SU-DHL-6 (cell line): ENCODE data around the gene UTS2R.
"Not testable (repeated sequence)": the region's sequence is repeated elsewhere in the genome, so short reads cannot be mapped to it uniquely, and the experiment has no call there.

Experiments
- H2AFZ ChIP-seq: fragments of 200-600 bp; sonication (generic); 2 replicates; pipeline ENCODE4 v1.6.1; 2014; ENCODE audit warnings: low read depth, mild to moderate bottlenecking, moderate library complexity, mixed read lengths, antibody characterized with exemption, low read length; ENCODE audit not compliant: severe bottlenecking
- H3F3A ChIP-seq: fragments of 200-600 bp; shearing (Covaris generic); 2 replicates; pipeline ENCODE4 v1.6.0; 2016; ENCODE audit warnings: antibody characterized with exemption, mild to moderate bottlenecking; ENCODE audit not compliant: insufficient read depth
- H3K27ac ChIP-seq: fragments of 200-600 bp; sonication (generic); 2 replicates; pipeline ENCODE4 v1.5.1; 2016; ENCODE audit warnings: low read depth, mild to moderate bottlenecking, low read length, moderate library complexity, mixed read lengths
- H3K27me3 ChIP-seq: fragments of 200-600 bp; sonication (generic), shearing (Covaris generic); 2 replicates; pipeline ENCODE4 v1.6.0; 2014; ENCODE audit warnings: mild to moderate bottlenecking, low read length
- H3K36me3 ChIP-seq: fragments of 200-600 bp; sonication (generic); 2 replicates; pipeline ENCODE4 v1.6.1; 2014; ENCODE audit warnings: mild to moderate bottlenecking, low read length, mixed read lengths
- H3K4me2 ChIP-seq: fragments of 300-600, 200-600 bp; shearing (Covaris generic), sonication (generic); 2 replicates; pipeline ENCODE4 v1.6.0; 2014; ENCODE audit warnings: low read length, low read depth, mild to moderate bottlenecking; ENCODE audit not compliant: poor library complexity, severe bottlenecking
- H3K4me3 ChIP-seq: fragments of 200-600 bp; sonication (generic); 2 replicates; pipeline ENCODE4 v1.5.1; 2014; ENCODE audit warnings: antibody characterized with exemption, low read length, mild to moderate bottlenecking, mixed read lengths; ENCODE audit not compliant: insufficient read depth, poor library complexity, severe bottlenecking
- H3K79me2 ChIP-seq: fragments of 200-600 bp; sonication (generic); 2 replicates; pipeline ENCODE4 v1.6.1; 2014; ENCODE audit warnings: mild to moderate bottlenecking, low read length, moderate library complexity; ENCODE audit not compliant: insufficient read depth
- H3K9ac ChIP-seq: fragments of 200-600 bp; sonication (generic); 2 replicates; pipeline ENCODE4 v1.7.0; 2014; ENCODE audit warnings: mild to moderate bottlenecking, low read length
- H3K9me2 ChIP-seq: fragments of 200-600 bp; sonication (generic); replicated peaks from 2 replicates; pipeline ENCODE4 v1.6.1; 2014; ENCODE audit warnings: low read length; ENCODE audit not compliant: insufficient read depth
- H3K9me3 ChIP-seq: fragments of 200-600 bp; sonication (generic); 2 replicates; pipeline ENCODE4 v1.6.1; 2014; ENCODE audit warnings: low read length, mixed read lengths; ENCODE audit not compliant: insufficient read depth
- H4K20me1 ChIP-seq: fragments of 200-600 bp; sonication (generic); 2 replicates; pipeline ENCODE4 v1.6.1; 2014; ENCODE audit warnings: low read depth, mild to moderate bottlenecking, antibody characterized with exemption, low read length, moderate library complexity, mixed read lengths
- EZH2phosphoT487 ChIP-seq: fragments of 200-600 bp; sonication (generic), shearing (Covaris generic); conservative IDR thresholded peaks from 2 replicates; pipeline ENCODE4 v1.6.1; 2018; ENCODE audit warnings: mild to moderate bottlenecking, antibody characterized with exemption, low read length, moderate library complexity, mixed read lengths
- TF ChIP-seq, protein P1 (sequence below): fragments of 200-600 bp; sonication (generic); IDR thresholded peaks from one replicate; pipeline ENCODE4 v1.5.1; 2017; ENCODE audit warnings: antibody characterized with exemption, mild to moderate bottlenecking, low read length, moderate library complexity; ENCODE audit not compliant: insufficient read depth, poor library complexity, severe bottlenecking

Gene UTS2R

DNA sequence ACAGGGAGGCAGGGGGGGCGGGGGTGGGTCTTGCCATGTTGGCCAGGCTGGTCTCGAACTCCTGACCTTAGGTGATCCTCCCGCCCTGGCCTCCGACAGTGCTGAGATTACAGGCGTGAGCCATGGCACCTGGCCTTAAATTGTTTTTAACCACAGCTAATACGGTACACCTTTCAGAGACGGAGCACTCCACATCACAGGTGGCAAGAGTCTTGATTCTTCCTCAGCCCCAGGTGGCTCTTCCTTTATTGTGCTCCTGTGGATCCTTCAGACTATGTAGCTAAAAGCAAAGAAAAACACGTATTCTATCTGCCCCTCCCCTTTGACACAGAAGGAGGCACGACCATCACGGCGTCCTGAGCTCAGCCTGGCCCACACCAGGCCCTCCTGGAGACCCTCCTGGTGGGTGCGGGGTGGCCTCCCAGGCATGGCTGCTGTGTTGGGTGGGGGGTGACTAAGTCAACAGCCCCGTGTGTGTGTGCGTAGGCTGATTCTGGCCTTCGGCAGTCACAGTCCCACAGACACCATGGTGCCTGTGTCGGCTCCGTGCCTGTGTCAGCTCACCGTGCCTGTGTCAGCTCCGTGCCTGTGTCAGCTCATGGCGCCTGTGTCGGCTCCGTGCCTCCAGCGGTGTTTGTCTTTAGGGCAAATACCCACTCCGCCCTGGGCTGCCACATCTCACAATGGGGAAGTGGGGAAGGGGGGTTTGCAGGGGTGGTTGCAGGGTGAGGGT lies 27.2 kb upstream of the UTS2R start:
- Histone ChIP-seq H3K4me2 (no peak overlapping the region), H3K9ac (no peak overlapping the region)
- no peak for TF ChIP-seq EZH2phosphoT487
- TF ChIP-seq, protein P1, sequence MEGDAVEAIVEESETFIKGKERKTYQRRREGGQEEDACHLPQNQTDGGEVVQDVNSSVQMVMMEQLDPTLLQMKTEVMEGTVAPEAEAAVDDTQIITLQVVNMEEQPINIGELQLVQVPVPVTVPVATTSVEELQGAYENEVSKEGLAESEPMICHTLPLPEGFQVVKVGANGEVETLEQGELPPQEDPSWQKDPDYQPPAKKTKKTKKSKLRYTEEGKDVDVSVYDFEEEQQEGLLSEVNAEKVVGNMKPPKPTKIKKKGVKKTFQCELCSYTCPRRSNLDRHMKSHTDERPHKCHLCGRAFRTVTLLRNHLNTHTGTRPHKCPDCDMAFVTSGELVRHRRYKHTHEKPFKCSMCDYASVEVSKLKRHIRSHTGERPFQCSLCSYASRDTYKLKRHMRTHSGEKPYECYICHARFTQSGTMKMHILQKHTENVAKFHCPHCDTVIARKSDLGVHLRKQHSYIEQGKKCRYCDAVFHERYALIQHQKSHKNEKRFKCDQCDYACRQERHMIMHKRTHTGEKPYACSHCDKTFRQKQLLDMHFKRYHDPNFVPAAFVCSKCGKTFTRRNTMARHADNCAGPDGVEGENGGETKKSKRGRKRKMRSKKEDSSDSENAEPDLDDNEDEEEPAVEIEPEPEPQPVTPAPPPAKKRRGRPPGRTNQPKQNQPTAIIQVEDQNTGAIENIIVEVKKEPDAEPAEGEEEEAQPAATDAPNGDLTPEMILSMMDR, result no peak

DNA sequence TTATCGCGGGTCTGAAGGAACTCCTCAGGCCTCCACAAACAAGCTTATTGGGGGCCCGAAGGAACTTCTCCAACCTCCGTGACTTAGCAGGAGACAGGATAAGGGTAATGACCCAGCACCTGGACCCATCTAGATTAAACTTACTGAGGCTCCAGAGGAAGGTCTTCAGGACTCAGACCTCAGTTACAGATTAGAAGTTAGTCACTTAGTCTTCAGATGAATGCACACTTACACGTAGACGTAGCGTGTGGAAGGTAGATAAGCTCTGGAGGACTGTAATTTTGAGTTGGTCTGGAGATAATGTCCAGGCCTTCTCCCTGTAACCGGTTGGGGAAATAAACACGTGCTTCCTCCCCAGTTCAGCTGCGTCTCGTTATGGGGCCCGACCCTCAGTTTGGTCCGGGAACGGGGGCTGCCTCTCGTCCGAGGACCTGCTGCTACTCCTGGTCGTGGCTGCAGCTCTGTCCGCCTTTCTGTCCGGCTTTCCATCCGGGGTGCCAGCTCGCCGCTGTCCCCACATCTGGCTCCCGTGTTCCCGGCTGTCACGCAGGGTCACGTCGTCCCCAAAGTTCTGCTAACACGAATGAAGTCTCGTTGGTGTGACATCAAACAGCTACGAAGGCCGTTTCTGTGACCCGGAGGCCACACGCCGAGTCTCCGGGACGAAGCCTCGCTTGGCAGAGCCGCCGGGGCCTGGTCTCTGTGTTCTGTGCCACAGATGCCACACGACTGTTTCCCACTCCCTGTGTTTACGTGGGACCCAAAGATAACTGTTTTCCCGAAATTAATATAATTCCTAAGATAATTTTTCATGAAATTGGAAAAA lies 26.2 kb upstream of the UTS2R start:
- no peaks in the 10 kb centered on the region for H3K36me3 ChIP-seq
- no peak overlapping the region for H3K4me2 ChIP-seq
- TF ChIP-seq, protein P1, result no peak
- no peak for TF ChIP-seq EZH2phosphoT487
- no peaks in the 10 kb centered on the region for H3F3A ChIP-seq
- H3K27ac ChIP-seq, result no peak overlapping the region
- H2AFZ ChIP-seq, result no peak overlapping the region
- H3K9ac ChIP-seq, result no peak overlapping the region
- H3K79me2 ChIP-seq, result no peaks in the 10 kb centered on the region
- no peaks in the 10 kb centered on the region for H3K9me3 ChIP-seq
- no peaks in the 10 kb centered on the region for H3K27me3 ChIP-seq
- H3K4me3 ChIP-seq, result no peak overlapping the region
- H3K9me2 ChIP-seq, result no peaks in the 10 kb centered on the region
- no peaks in the 10 kb centered on the region for H4K20me1 ChIP-seq

More for the DNA sequence above, 27.2 kb upstream of the UTS2R start:
- Histone ChIP-seq H3K27ac (no peak overlapping the region), H3F3A (no peaks in the 10 kb centered on the region), H3K79me2 (no peaks in the 10 kb centered on the region), H4K20me1 (no peaks in the 10 kb centered on the region), H3K36me3 (no peaks in the 10 kb centered on the region), H3K27me3 (no peaks in the 10 kb centered on the region), H3K4me3 (no peak overlapping the region), H3K9me3 (no peaks in the 10 kb centered on the region), H2AFZ (no peak overlapping the region), H3K9me2 (no peaks in the 10 kb centered on the region)

DNA sequence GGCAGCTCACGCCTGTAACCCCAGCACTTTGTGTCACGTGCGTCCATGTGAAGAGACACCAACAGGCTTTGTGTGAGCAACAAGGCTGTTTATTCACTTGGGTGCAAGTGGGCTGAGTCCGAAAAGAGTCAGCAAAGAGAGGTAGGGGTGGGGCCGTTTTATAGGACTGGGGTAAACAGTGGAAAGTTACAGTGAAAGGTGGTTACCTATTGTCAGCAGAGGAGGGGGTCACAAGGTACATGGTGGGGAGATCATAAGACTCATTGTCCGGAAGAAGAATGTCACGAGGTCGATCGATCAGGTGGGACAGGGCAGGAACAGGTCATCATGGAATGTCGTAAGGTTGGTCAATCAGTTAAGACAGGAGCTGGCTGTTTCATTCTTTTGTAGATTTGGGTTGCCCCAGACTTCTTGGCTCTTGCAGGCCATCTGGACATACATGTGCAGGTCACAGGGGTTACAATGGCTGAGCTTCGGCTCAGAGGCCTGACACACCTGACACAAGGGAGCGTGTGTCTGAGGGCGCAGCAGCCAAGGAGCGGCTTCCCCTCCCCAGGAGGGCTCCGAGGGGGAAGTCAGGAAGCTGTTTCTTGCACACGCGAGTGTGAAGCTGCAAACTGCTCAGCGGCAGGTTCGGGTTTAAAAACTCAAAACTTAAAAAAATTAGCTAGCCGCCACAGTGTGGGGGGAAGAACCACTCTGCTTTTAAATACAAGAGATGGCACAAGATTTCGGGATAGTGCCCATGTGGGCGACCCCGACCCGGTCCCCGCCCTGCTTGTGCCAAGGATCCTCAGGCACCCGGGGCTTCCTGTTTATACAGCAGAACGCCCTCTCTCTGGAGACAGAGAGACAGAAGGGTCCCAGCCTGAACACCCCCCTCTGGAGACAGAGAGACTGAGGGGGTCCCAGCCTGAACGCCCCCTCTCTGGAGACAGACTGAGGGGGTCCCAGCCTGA lies 24.9 kb upstream of the UTS2R start:
- Histone ChIP-seq H3K79me2 (no peaks in the 10 kb centered on the region), H4K20me1 (no peaks in the 10 kb centered on the region), H3K4me2 (no peak overlapping the region), H3K9me3 (no peaks in the 10 kb centered on the region), H3K36me3 (no peaks in the 10 kb centered on the region), H3K9me2 (no peaks in the 10 kb centered on the region), H3K27me3 (no peaks in the 10 kb centered on the region), H2AFZ (no peak overlapping the region), H3K9ac (no peak overlapping the region), H3F3A (peaks cover 8% of the 10 kb centered on the region), H3K4me3 (no peak overlapping the region), H3K27ac (no peak overlapping the region)
- no peak for TF ChIP-seq EZH2phosphoT487
- TF ChIP-seq, protein P1, result no peak

DNA sequence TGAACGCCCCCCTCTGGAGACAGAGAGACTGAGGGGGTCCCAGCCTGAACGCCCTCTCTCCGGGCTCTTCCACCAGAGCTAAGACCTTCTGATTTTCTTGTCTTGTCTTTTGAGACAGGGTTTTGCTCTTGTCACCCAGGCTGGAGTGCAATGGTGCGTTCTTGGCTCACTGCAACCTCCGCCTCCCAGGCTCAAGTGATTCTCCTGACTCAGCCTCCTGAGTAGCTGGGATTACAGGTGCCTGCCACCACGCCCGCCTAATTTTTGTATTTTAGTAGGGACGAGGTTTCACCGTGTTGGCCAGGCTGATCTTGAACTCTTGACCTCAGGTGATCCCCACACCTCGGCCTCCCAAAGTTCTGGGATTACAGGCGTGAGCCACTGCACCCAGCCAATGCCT lies 23.6 kb upstream of the UTS2R start:
- H2AFZ ChIP-seq, H3K9ac ChIP-seq, H3K9me3 ChIP-seq, H3K4me2 ChIP-seq, H3K27me3 ChIP-seq, H3K9me2 ChIP-seq, H3K79me2 ChIP-seq, H3F3A ChIP-seq, H3K27ac ChIP-seq, H4K20me1 ChIP-seq, H3K36me3 ChIP-seq, H3K4me3 ChIP-seq: not testable (repeated sequence)
